T-helper 2 cell (primary cell): ENCODE measurements around the gene BTG4.
A peak's percentile ranks its signal among the peaks of the same experiment; 100 is the strongest.

Experiments
- DNase-seq, 5 experiments: peaks; one replicate each; pipeline versions ENCODE4 v3.0.0 to v3.0.0-alpha.2; 2012 to 2022

The BTG4 gene

GRCh38 chr11:111479666-111480065, 32.5 kb downstream of the BTG4 start:
- no peak for DNase-seq

DNA sequence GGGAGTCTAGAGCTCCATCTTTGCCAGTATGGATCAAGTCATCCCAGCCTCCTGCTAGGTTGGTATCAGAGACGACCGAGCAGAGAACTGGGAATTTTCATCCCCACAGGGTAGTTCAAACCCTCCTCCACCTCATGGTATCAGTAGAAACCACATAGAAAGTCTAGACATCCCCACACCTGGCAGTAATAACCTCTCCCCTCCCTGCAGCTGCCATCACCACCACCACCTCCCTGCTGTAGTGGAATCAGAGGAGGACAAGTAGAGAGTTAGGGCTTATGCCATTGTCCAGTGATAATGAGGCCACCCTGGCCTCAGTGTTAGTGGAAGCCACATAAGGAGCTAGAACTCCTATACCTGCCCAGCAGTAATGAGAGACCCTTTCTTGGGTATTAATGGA, 34.3 kb downstream of the BTG4 start:
- no peak for DNase-seq

DNA sequence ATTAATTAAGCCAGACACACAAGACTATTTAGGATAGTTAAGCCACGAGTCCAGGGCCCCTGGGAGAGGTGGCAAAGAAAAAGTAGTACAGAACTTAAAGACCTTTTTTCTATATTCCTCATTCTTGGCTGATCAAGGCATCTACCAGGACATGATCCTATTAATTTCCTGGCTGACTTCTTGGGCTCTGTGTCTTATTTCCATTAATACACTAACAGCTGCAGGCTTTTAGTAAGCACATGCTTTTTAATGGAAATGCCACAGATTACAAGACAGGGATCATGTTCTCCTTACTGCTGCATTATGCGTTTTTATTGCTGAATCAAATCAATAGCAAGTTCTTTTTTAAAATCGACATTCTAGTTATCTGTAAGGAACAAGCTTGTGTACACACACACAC, 35.2 kb downstream of the BTG4 start:
- DNase-seq = no peak

DNA sequence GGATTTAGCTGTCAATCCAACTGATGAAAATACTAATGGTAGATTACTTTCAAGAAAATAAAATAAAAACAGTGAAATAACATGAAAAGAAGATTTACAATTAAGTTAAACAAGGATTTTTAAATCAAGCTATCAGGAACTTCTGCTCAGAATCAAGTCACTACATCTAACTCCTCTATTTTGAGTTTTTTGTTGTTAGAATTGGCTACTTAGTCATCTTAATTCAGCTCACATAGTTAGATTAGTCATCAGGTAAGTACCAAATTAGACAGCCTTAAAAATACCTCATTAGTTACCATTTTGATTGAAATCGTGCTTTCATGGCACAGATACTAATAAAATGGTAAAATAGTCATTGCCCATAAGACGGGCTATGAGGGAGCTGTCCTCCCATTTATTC, 35.8 kb downstream of the BTG4 start:
- no peak for DNase-seq

GRCh38 chr11:111474432-111474831, 37.8 kb downstream of the BTG4 start:
- no peak for DNase-seq

DNA sequence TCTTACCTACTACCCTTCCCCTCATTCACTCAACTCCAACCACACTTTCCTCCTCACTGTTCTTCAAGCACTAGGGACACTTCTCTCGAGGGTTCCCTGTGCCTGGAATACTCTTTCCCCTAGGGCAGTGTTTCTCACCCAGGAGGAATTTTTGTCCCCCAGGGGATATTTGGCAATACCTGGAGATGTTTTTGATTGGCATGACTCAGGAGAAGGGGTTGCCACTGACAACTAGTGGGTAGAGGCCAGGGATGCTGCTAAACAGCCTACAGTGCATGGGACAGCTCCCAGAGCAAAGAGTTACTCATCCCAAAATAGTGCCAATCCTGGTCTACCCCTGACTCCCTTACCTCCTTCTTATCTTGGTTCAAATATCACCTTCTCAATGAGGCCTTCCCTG, 40.0 kb downstream of the BTG4 start:
- DNase-seq = no peak

GRCh38 chr11:111469200-111469599, 43.0 kb downstream of the BTG4 start:
- DNase-seq = no peak

- DNase-seq = no peak
Observed at GRCh38 chr11:111466615-111467014, 45.6 kb downstream of the BTG4 start.

GRCh38 chr11:111465400-111465799, 46.8 kb downstream of the BTG4 start:
- DNase-seq = no peak

DNA sequence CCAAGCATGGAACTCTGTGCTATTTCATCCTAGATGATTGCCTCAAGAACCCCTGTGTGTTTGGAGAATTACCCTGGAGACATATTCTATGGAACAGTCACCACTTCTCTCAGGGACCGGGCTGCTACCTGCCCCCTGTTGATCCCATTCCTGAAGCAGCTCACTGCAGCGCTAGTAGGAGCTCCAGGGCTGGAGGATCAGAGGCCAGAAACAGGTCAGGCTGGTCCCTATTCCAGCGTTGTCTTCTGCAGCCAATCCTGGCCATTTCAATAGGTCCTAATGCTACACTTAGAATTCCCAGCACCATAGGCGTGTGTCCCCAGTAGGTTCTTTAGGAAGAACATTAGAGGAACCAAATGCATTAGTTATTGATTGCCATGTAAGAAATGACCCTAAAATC, 48.9 kb downstream of the BTG4 start:
- DNase-seq = no peak

DNA sequence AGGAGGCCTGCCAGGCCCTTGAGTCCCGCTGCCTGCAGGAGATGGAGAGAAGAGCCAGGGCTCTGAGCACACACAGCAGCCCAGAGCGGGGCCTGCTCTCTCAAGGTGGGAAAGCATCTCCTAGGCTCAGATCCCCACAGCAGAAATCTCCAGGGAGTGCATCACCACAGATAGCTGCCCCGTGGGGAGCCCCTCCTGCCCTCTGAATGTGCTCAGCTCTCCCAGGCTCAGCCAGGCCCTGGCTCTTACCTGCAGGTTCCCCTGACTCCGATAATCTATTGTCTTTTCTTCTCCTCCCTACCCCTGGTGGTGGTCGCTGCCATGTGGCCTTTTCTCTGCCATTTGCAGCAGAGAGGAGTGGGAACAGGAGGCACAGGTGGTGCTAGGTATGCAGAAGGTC, 49.9 kb downstream of the BTG4 start:
- DNase-seq = no peak

DNA sequence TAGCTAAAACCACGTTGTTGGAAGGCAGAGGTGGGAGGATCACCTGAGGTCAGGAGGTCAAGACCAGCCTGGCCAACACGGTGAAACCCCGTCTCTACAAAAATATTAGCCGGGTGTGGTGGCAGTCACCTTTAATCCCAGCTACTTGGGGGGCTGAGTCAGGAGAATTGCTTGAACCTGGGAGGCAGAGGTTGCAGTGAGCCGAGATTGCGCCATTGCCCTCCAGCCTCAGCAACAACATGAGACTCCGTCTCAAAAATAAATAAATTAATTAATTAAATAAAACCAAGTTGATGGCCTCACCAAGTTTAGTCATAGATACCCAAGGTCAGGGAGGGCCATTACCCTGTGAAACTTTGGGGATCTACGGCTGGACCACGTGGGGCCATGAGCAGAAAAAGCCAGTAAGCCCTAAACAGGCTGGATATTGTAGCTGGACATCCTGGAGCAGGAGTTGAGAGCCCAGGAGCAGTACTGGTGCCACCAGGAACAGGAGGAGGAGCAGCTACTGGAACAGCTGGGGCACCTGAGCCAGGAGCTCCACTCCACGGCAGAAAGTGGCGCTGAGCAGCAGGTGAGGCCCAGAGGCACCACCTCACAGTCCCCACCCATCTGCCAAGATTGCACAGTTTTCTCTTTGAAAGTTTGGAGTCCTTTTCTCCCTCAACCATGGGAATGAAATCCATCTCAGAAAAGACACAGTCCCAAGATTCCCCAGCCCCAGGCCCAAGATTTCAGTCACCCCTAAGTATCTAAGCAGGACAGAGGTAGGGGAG, 50.5 kb downstream of the BTG4 start:
- DNase-seq = no peak

DNA sequence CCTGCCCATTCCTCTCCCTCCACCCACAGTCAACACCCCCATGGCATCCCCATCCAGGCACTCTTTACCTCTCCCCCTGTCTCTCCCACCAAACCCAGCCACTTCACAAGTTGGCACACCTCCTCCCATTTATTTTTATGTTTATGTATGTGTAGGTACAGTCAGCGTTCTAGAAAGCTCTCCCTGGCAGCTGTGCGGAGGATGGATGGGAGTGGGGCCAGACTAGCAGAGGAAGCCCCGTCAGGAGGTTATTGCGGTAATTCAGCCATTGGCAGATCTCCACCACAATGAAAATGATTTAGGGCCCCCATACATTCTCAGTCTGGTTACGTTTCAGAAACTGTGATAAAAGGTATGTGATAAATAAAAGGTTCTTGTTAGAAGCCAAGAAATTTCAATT, 51.3 kb downstream of the BTG4 start:
- no peak for DNase-seq

DNA sequence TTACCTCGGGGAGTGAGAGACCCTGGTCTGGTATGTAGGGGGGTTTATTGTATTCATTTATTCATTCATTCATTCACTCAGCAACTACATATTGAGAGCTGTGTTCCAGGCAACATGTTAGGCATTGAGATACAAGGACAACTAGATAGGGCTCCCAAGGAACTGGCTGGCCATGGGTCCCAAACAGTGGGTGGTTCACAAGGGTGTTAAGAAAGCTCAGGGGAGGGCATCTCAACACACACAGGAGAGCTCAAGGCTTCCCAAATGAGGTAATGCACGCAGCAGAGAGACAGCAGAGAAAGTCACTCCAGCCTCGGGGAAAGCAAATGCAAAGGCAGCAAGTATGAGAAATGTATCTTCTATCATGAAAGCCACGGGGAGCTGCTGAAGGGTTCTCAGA, 51.8 kb downstream of the BTG4 start:
- no peak for DNase-seq

GRCh38 chr11:111459506-111460270, 52.5 kb downstream of the BTG4 start:
- no peak for DNase-seq

DNA sequence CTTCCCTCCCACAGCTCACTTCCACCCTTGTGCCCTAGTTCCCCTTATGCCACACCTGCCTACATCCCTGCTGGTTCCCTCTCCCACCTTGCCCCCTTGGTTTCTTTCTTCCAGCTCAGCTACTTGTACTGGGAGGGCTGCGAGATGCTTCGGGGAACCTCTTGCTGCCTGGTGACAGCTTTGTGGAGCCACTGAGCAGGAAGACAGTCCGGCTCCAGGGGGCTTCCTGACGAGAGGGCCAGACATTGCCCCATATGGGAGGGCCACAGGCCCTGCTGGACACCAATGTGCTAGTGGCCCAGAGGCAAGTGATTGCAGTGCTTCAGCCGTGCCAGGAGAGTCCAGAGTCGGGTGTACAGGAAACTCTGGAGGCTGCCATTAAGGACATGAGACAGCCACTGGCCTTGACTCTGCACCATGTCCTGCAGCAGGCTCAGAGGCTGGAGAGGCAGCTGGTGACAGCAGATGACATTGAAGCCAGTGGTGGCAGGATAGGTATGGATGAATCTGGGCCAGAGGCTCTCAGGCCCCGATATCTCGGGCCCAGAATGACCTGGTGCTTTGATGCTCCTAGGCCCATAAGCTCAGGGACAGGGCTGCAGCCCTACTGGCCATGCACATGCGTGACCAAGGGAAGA, 54.3 kb downstream of the BTG4 start:
- no peak for DNase-seq

DNA sequence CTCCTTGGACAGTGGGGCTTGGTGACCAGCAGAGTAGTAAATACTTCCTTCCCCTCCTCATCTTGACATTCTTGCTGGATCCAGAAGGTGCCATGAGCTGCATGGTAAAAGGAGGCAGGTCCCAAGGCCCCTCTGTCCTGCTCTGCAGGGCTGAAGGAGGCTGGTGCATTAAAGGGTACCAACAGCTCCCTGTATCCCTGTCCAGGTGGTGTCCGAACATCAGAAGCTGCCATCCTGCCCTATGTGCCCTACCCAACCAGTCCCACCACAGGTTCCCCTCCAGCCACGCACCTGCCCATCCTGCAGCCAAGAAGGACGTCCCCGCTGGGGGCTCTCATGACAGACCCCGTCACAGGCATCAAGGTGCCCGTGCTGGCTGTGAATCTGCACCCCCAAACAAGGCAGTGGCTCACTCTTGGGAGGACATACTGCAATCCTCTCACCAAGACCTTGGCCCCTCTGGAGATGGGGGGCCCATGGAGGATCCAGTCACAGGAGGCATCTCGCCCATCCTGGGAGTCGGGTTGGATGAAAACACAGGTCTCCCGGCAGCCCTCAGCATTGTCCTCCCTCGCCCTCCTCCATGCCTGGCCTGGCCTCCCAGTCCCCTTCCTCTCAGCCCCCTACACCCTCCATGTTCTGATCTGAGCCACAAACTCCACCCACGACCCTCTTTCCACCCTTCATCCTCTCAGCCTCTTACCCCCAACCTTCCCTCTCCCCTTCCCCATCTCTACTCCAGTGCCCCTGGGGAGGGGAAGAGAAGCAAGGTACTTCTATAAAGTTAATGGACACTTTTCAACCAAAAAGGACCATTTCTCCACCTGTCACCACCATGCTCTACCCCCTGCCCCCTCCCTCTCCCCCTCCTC, 55.1 kb downstream of the BTG4 start:
- DNase-seq = no peak

GRCh38 chr11:111456086-111456858, 55.9 kb downstream of the BTG4 start:
- no peak for DNase-seq

DNA sequence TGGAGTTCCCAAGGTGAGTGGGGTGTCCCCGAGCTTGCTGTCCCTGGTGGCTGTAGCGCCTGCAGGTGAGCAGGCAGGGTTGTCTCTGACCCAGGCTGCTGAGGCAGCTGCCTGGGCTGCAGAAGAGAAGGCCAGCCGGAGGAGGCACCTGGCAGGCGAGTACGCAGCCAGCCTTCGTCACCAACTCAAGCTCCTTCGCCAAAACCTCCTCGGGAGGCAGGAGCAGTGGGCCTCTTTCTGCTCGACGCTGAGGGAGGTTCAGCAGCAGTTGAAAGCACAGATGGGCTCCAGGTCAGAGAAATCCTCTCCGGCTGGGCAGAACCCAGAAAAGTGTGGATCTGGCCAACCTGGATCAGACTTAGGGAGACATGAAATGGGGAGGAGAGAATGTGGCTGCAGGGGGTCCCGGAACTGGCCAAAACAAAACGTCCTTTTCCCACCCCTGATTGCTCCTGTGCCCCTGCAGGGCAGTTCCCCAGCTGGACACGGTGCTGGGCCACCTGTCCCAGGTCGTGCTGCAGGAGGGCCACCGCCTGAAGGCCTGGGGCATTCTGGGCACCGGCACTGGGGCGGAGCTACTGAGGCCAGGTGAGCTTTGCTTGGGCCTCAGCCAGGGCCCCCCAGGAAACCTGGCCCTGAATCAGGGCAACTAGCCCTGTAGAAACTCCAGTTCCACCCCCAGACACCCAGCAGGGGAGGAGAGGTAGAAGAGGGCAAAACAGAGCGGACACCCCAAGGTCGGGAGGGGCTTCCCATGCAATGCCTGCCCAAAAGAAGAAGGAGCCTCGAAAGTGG, 56.7 kb downstream of the BTG4 start:
- DNase-seq = no peak

DNA sequence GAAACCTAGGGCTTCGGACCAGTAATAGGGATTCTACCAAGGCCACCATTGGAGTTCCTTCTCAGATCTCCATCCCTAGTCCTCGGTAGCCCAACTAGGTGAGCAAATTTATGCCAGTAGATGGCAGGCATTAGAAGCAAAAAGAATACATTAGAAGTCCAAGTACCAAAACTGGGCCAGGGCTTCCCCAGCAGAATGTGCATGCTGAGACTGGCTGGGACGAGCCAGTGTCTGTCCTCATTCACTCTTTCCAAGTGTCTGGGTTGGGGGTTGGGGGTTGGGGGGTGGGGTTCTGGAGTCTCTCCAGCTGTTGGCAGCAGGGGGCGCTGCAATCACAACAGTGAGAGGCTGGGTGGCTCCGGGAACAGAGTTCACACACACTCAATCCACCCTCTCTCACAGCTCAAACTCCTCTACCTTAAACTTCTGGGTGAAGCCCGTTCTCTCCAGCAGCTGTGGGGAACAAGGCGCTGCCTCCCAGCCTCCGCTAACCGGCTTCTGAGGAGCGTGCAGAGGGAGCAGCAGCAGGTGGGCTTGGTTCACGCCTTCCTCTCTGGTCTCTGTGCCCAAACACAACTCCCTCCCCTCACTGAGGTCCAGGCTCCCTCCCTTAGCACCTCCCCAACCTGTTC, 57.5 kb downstream of the BTG4 start:
- DNase-seq = peak in 1 of 5 experiments; percentile 46
